GM15510 (cell line): Measurements from ENCODE around the gene SAP25.

Experiments used
- POLR2A ChIP-seq: IDR thresholded peaks from 3 replicates; pipeline ENCODE4 v1.6.1; 2011; ENCODE audit warnings: borderline replicate concordance; ENCODE audit not compliant: insufficient read length; ENCODE audit errors: extremely low read depth

SAP25 gene

GRCh38 chr7:100604028-100604975 lies 30.6 kb upstream of the SAP25 start:
- TF ChIP-seq POLR2A: peak; percentile 56

- no peak for TF ChIP-seq POLR2A
Measured at GRCh38 chr7:100603726-100604027, 30.0 kb upstream of the SAP25 start.

- no peak for TF ChIP-seq POLR2A
Measured at GRCh38 chr7:100602889-100603725, 29.4 kb upstream of the SAP25 start.

- no peak for TF ChIP-seq POLR2A
Measured at GRCh38 chr7:100600730-100601038, 27.0 kb upstream of the SAP25 start.

GRCh38 chr7:100599911-100600729 lies 26.4 kb upstream of the SAP25 start:
- TF ChIP-seq POLR2A: no peak

- TF ChIP-seq POLR2A: no peak
Measured at GRCh38 chr7:100598425-100598824, 24.7 kb upstream of the SAP25 start.

GRCh38 chr7:100595188-100595587 lies 21.5 kb upstream of the SAP25 start:
- TF ChIP-seq POLR2A: no peak

GRCh38 chr7:100591596-100591995 lies 17.9 kb upstream of the SAP25 start:
- TF ChIP-seq POLR2A: no peak

- no peak for TF ChIP-seq POLR2A
Measured at GRCh38 chr7:100590077-100590737, 16.5 kb upstream of the SAP25 start.

- TF ChIP-seq POLR2A: no peak
Measured at GRCh38 chr7:100589341-100589947, 15.7 kb upstream of the SAP25 start.

GRCh38 chr7:100588438-100588837 lies 14.7 kb upstream of the SAP25 start:
- TF ChIP-seq POLR2A: no peak

- TF ChIP-seq POLR2A: peak; percentile 72
Measured at GRCh38 chr7:100586266-100587025, 12.7 kb upstream of the SAP25 start, which contains the start of gene FBXO24. Gene FBXO24, plus strand, starts transcription at chr7:100586328. Its CDS starts 298 bp downstream, at chr7:100586626.
